Mammary epithelial cell (primary cell): ENCODE data around the gene CHMP3.
"Not testable (repeated sequence)": the region's sequence is repeated elsewhere in the genome, so short reads cannot be mapped to it uniquely, and the experiment has no call there.

Source experiments
- CTCF ChIP-seq, 2 donors: IDR thresholded peaks in 1 of 2; conservative IDR thresholded peaks in 1 of 2; 2 replicates each; pipeline ENCODE4 v1.5.1; 2011 to 2012; ENCODE audit warnings: inconsistent platforms in 2 of 2, low read length in 2 of 2, mild to moderate bottlenecking in 2 of 2, control low read depth in 1 of 2, low read depth in 1 of 2; ENCODE audit not compliant: insufficient read depth in 1 of 2; ENCODE audit errors: extremely low read depth in 1 of 2
- EZH2 ChIP-seq: IDR thresholded peaks from 2 replicates; pipeline ENCODE4 v1.6.1; 2012; ENCODE audit warnings: low read length, inconsistent platforms, borderline replicate concordance

- TF ChIP-seq CTCF (conservative IDR thresholded peaks at IDR 0.05 in 1 of 2, IDR thresholded peaks at IDR 0.05 in 1 of 2; ENCODE audit: extremely low read depth in 1 of 2, insufficient read depth in 1 of 2, low read depth in 1 of 2, low read length in 2 of 2); EZH2: not testable (repeated sequence)
These were observed 13.1 kb downstream of the CHMP3 start for GRCh38 chr2:86549963-86550725.
